NAMALWA (cell line): ENCODE results near the gene LRRC7.
A peak's percentile ranks its signal among the peaks of the same experiment; 100 is the strongest.
"Not testable (repeated sequence)": the region's sequence is repeated elsewhere in the genome, so short reads cannot be mapped to it uniquely, and the experiment has no call there.

Experiments used
- DNase-seq: peaks from one replicate; pipeline ENCODE4 v3.0.0-alpha.2; 2015; ENCODE audit warnings: low spot score

LRRC7 gene

GRCh38 chr1:69888016-69888415, 320.3 kb downstream of the LRRC7 start:
- not testable (repeated sequence) for DNase-seq

- no peak for DNase-seq
These were observed 320.9 kb downstream of the LRRC7 start for GRCh38 chr1:69888657-69889056.

- no peak for DNase-seq
These were observed 330.8 kb downstream of the LRRC7 start for GRCh38 chr1:69898403-69898947.

GRCh38 chr1:69911301-69911801, 343.6 kb downstream of the LRRC7 start:
- no peak for DNase-seq

- DNase-seq: no peak
These were observed 346.3 kb downstream of the LRRC7 start for GRCh38 chr1:69913977-69914376.

- peak; percentile 9 for DNase-seq
These were observed 347.4 kb downstream of the LRRC7 start for GRCh38 chr1:69914976-69915765.

GRCh38 chr1:69919129-69919921, 351.6 kb downstream of the LRRC7 start:
- no peak for DNase-seq

GRCh38 chr1:69919922-69920273, 352.2 kb downstream of the LRRC7 start:
- no peak for DNase-seq

- no peak for DNase-seq
These were observed 352.7 kb downstream of the LRRC7 start for GRCh38 chr1:69920426-69920825.

GRCh38 chr1:69921486-69921885, 353.8 kb downstream of the LRRC7 start:
- DNase-seq: no peak

- DNase-seq: not testable (repeated sequence)
These were observed 360.5 kb downstream of the LRRC7 start for GRCh38 chr1:69928234-69928633.

GRCh38 chr1:69929308-69930057, 361.8 kb downstream of the LRRC7 start:
- DNase-seq: no peak

GRCh38 chr1:69930396-69930795, 362.7 kb downstream of the LRRC7 start:
- DNase-seq: no peak

GRCh38 chr1:69932760-69933159, 365.0 kb downstream of the LRRC7 start:
- DNase-seq: no peak

GRCh38 chr1:69940231-69940630, 372.5 kb downstream of the LRRC7 start:
- DNase-seq: no peak

GRCh38 chr1:69940816-69941215, 373.1 kb downstream of the LRRC7 start:
- no peak for DNase-seq

- no peak for DNase-seq
These were observed 375.3 kb downstream of the LRRC7 start for GRCh38 chr1:69943030-69943429.

- no peak for DNase-seq
These were observed 379.2 kb downstream of the LRRC7 start for GRCh38 chr1:69946935-69947334.

- DNase-seq: no peak
These were observed 380.1 kb downstream of the LRRC7 start for GRCh38 chr1:69947837-69948236.

- DNase-seq: no peak
These were observed 385.0 kb downstream of the LRRC7 start for GRCh38 chr1:69952676-69953075.

GRCh38 chr1:69962452-69962851, 394.7 kb downstream of the LRRC7 start:
- DNase-seq: not testable (repeated sequence)

- peak; percentile 16 for DNase-seq
These were observed 399.6 kb downstream of the LRRC7 start for GRCh38 chr1:69967245-69967766.
